ENCODE measurements around the gene LST1.
A peak's percentile ranks its signal among the peaks of the same experiment; 100 is the strongest.
"Not testable (repeated sequence)": the region's sequence is repeated elsewhere in the genome, so short reads cannot be mapped to it uniquely, and the experiment has no call there.

LST1 gene

DNA sequence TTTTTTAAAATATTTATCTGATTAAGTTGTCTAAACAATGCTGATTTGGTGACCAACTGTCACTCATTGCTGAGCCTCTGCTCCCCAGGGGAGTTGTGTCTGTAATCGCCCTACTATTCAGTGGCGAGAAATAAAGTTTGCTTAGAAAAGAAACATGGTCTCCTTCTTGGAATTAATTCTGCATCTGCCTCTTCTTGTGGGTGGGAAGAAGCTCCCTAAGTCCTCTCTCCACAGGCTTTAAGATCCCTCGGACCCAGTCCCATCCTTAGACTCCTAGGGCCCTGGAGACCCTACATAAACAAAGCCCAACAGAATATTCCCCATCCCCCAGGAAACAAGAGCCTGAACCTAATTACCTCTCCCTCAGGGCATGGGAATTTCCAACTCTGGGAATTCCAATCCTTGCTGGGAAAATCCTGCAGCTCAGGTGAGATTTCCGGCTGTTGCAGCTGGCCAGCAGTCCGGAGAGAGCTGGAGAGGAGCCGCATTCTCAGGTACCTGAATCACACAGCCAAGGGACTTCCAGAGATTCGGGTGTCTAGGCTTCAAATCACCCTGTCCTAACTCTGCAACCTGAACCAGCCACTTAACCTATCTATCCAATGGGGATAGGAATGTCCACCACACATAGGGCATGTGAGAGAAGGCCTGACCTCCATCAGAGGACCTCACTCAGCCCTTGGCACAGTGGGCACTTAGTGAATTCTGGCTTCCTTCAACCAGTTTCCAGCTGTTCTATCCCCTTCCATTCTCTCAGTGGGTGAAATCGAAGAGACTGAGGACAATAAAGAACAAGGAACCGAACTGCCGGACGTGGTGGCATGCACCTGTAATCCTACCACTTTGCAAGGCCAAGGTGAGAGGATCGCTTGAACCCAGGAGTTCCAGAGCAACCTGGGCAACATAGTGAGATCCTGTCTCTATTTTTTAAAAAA is 7.6 kb upstream of the LST1 start:
- no peak overlapping the region for H3K4me3 ChIP-seq (ENCODE audit: low read length)
- DNase-seq (ENCODE audit: low read depth, low spot score) = no peak

DNA sequence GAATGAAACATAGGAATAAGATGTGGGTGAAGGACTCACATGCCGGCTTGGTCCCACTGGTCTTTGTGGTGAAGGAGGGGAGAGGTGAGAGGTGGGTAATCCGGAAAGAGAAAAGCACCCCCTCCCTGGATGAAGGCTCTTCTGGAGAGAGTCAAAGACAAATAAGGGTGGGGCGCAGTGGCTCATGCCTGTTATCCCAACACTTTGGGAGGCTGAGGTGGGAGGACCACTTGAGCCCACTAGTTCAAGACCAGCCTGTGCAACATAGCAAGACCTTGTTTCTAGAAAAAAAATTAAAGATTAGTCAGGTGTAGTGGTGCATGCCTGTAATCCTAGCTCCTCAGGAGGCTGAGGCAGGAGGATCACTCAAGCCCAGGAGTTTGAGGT is 7.0 kb upstream of the LST1 start:
- no peak for DNase-seq (ENCODE audit: low read depth, low spot score)
- no peak overlapping the region for H3K4me3 ChIP-seq (ENCODE audit: low read length)

DNA sequence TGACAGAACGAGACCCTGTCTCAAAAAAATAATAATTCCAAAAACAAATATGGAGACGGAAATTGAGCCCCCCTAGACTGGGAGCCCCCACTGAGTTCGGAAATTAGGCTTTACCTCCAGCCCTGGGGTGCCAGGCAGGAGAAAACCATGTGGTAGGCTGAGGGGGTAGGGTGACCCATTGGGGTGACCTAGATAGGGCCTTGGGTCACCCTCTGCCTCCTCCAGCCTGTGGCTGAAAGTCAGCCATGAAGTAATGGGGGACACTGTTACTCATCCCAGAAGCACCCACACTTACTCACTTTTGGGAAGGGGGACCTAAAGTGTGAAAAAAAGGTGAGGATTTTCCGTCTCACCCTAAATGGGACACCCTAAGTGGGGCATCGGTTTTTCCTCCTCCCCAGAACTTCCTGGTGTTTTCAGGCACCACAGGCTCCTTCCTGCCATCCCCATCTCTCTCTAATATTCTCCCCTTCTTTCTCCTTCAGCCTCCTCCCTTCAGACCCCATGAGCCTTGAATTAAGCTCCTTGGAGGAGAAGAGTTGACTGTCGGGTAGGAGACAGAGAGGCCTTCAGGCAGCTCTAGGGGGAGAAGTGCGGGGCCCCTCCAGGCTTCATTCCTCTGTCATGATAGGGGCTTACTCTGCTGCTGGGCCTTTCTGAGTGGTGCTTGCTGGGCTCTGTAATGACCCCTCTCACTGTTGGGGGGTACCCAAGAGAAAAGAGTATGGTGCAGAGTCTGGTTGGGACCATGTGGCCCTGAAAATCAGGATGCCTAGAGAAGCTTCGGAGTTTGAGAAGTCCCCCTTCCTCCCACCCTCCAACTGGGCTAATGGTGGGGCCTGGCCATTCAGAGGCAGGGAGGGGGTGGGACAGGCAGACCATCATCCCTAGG is 6.3 kb upstream of the LST1 start:
- no peak for DNase-seq (ENCODE audit: low read depth, low spot score)
- H3K4me3 ChIP-seq (ENCODE audit: low read length) = no peak overlapping the region

- H3K4me3 ChIP-seq (ENCODE audit: low read length) = peak overlapping the region; percentile 86
- DNase-seq (ENCODE audit: low read depth, low spot score) = no peak
Measured at GRCh38 chr6:31580438-31580740, 5.7 kb upstream of the LST1 start.

DNA sequence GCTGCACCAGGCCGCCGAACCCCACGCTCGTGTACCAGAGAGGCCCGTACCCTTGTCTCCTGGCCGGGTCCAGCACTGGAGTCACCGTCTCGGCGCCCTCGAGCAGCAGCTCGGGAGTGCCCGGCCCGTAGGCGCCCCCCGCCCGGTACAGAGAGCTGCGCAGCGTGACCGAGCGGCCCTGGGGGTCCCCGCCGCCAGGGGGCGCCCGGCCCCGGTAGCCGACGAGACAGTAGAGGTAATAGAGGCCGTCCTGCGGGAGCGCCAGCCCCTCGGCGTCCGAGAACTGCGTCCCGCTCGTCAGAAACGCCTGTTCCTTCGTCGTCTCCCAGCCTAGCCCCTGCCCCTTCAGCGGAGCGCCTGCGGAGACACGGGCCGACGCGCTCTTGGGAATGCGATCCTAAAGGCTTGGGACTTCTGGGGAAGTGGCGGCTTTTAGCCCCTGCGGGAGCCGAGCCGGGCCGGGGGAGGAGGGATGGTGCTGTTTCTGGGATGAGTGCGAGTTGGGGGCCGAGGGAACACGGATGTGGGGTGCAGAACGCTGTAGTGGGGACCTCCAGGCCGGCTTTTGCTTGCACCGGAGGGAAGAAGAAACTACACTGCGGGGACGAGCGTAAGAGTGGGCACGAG is 5.2 kb upstream of the LST1 start:
- H3K4me3 ChIP-seq (ENCODE audit: low read length) = peak overlapping the region; percentile 86
- DNase-seq (ENCODE audit: low read depth, low spot score) = peak; percentile 67

DNA sequence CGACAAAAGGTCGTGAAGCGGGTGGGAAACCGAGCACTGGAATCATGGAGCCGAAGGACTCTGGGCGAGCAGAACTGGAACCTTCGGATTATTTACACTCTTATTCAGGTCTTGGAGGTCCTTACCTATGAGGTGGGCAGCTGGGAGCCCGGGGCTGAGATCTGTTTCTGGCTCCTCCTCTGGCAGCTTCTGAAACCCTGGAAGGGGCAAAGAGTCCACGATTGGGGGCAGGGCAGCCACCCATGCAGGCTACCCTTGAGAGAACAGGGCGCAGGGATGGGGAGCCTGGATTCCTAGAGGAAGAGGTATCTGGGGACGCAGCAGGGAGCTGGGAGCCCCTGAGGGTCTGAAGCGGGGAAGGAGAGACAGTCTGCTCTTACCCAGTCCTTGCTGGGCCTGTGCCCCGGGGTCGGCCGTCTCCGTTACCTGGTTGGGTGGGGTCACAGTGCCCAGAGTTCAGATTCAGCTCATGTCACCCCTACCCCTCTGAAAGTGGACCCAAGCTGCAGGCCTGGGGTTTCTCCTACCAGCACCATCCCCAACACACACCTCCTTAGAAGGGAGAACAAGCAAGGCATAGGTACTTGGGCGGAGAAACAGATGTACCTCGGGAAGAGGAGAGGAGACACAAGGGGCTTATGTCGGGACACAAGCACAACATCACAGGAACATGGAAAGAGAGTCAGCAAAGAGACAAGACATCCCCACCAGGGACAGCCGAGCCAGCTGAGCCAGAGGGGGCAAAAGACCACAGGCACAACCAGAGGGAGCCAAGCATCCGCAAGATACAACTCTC is 4.4 kb upstream of the LST1 start:
- DNase-seq (ENCODE audit: low read depth, low spot score) = no peak
- peak overlapping the region; percentile 86 for H3K4me3 ChIP-seq (ENCODE audit: low read length)

GRCh38 chr6:31582230-31582643 is 3.8 kb upstream of the LST1 start, which contains the start of gene LTB:
LTB (minus strand) TSS chr6:31582424; CDS start chr6:31582417, 7 bp downstream.
- DNase-seq (ENCODE audit: low read depth, low spot score) = peak; percentile 61
- peak within 1 kb of the TSS; percentile 86 for H3K4me3 ChIP-seq (ENCODE audit: low read length)

GRCh38 chr6:31585491-31585890 is 586 bp upstream of the LST1 start:
- no peak overlapping the region for H3K4me3 ChIP-seq (ENCODE audit: low read length)
- DNase-seq (ENCODE audit: low read depth, low spot score) = peak; percentile 81

GRCh38 chr6:31586599-31587281 is 663 bp downstream of the LST1 start:
- H3K4me3 ChIP-seq (ENCODE audit: low read length) = peak overlapping the region; percentile 2
- DNase-seq (ENCODE audit: low read depth, low spot score) = peak; percentile 84

DNA sequence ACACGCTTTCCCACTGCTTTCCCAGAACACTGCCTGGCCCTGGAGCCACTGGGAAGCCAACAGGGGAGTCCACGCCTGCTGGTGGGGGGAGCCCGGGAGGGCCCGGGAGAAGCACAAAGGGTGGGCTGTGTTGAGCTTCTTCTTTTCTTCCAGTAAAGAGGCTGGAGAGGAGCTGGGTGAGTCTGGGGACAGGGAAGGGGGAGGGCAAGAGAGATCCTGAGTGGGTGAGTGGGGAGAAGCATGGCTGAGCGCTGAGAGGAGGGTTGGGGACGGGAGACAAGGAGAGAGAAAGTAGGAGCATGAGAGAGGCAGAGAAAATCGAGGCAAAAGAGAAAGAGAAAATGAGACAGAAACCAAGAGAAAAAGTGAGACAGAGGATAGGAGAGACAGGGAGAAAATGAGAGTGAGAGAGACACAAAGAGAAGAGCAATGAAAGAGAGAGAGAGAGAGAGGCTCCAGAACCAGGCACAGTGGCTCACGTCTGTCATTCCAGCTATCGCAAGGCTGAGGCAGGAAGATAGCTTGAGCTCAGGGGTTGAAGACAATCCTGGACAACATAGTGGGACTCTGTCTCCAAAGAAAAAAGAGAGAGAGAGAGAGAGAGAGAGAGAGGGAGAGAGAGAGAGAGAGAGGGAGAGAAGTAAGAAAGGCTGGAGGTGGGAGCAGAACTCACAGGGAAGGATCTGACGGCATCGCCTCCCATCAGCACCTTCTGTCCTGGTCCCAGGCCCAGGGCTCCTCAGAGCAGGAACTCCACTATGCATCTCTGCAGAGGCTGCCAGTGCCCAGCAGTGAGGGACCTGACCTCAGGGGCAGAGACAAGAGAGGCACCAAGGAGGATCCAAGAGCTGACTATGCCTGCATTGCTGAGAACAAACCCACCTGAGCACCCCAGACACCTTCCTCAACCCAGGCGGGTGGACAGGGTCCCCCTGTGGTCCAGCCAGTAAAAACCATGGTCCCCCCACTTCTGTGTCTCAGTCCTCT is 2.0 kb downstream of the LST1 start:
- H3K4me3 ChIP-seq (ENCODE audit: low read length) = no peak overlapping the region
- DNase-seq (ENCODE audit: low read depth, low spot score) = no peak

DNA sequence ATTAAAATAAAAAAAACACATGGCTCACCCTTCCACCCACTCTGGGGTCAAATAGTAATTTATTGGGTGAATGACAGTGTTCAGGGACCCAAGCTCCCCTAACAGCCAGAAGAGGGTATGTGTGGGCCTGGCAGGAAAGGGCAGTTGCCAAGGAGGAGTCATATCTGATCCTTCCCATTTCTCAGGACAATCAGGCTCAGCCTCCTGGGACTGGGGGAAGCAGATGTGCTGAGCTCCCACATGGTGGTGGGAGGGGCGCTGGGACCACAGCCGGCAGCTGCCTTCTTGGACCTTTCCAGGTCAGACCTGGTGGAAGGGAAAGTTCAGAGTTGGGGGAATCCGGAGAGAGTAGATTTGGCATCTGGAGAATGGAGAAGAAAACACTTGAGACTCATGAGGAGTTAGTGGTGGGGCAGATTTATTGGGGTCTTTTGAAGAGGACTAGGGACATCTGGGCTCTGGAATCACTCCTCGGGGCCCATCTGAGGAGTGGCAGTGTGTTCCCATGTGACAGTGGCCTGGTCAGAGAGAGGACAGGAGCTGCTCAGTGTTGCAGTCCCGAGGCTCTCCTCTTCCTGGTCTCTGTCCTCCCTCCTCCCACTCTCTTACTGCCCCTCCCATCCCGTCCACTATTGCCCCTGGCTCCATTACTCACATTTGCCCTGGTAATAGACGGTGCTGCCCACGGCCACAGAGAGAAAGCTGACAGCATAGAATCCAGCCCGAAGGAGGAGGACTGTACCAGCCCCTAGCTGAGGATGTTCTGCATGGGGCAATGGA is 3.0 kb downstream of the LST1 start:
- no peak overlapping the region for H3K4me3 ChIP-seq (ENCODE audit: low read length)
- no peak for DNase-seq (ENCODE audit: low read depth, low spot score)

DNA sequence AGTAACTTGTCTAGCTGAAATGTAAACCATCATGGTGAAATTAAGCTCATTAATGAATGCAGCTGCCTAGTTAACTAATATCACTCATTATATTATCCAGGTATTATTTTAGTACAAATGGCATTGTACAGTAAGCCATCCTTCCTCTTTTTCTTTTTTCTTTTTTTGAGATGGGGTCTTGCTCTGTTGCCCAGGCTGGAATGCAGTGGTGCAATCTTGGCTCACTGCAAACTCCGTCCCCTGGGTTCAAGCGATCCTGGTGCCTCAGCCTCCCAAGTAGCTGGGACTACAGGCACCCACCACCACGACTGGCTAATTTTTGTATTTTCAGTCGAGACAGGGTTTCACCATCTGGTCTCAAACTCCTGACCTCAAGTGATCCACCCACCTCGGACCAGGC is 4.6 kb downstream of the LST1 start:
- not testable (repeated sequence) for DNase-seq (ENCODE audit: low read depth, low spot score)

GRCh38 chr6:31592396-31592771 is 6.3 kb downstream of the LST1 start:
- no peak for DNase-seq (ENCODE audit: low read depth, low spot score)
- no peak overlapping the region for H3K4me3 ChIP-seq (ENCODE audit: low read length)

More for the DNA sequence above, 4.6 kb downstream of the LST1 start:
- H3K4me3 ChIP-seq (ENCODE audit: low read length) = not testable (repeated sequence)

DNA sequence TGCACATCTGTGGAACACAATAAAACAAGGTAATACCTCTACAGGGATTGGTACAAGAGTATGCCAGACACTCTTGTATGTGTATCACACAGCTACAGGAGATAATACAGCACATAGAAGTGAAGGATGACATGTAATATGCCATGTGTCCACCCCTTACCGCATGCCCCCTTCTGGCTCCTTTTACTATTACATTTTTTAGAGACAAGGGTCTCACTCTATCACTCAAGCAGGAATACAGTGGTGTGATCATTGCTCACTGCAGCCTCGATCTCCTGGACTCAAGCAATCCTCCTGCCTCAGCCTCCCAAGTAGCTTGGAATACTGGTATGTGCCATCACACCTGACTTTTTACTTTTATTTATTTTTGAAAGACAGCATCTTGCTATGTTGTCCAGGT is 10.9 kb downstream of the LST1 start:
- H3K4me3 ChIP-seq (ENCODE audit: low read length) = no peak overlapping the region
- DNase-seq (ENCODE audit: low read depth, low spot score) = peak; percentile 79

DNA sequence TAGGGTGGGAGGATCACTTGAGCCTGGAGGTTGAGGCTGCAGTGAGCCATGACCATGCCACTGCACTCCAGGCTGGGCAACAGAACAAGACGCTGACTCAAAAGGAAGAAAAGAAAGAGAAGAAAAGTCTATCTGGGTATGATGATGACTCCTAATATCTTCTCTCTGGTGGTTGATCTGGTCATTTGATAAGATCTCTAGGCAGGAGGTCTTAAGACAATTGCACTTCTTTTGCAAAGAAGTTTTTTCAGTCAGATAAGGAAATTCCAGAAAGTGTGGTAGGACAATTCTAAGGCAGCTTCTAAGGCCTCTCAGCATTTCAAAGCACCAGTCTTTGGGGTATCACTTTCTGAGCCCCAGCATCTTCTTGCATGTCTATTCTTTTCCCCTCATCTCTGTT is 21.2 kb downstream of the LST1 start:
- no peak overlapping the region for H3K4me3 ChIP-seq (ENCODE audit: low read length)
- DNase-seq (ENCODE audit: low read depth, low spot score) = no peak

GRCh38 chr6:31609519-31610406 is 23.7 kb downstream of the LST1 start:
- no peak for DNase-seq (ENCODE audit: low read depth, low spot score)
- no peak overlapping the region for H3K4me3 ChIP-seq (ENCODE audit: low read length)
